ENCODE data around the gene LRRN4.

LRRN4 gene

DNA sequence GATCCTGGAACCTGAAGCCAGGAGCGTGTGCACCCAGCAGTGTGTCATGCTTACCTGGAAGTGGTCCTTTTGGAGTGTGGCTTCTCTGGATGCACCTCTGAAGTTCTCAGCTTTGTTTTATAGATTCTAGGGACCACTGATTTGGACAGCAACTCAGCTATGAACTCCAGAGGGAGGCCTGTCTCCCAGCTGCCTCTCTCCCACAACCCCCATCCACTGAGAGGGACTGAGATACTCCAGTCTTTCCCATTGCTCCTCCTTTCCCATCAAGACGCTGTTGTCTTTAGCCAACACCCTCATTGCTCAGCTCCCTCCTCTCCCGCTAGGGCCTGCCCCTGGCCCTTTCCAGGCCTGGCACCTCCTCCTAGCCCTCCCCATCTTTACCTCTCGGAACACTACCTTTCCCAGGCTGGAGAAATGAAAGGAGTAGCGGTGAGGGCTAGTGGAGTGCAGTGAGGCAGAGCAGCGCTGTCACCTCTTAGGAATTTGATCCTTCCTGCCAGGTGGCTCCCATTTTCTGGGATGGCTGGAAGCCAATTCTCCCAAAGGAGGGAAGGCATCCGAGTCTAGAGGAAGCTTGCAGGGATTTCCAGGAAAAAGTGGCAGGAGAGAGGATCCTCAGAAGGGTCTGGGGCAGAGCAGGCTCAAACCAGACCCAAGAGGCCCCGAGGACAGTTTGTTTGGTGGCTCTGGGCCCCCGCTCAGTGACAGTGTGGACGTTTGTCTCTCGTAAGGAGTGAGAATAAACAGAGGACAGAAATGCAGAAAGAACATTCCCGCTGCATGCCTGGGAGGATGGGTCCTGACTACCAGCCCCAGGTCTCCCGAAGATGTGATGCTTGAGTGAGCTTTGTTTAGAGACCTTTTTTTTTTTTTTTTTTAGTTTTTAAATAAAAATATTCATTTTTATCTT is at the start of gene LRRN4:
LRRN4 (minus strand) TSS at position 285 of the 913 bp plus-strand sequence. CDS start 1,261 bp downstream, outside the sequence.
- H3K27me3 Mint-ChIP-seq: peaks cover 74% of the 10 kb centered on the region
- no peak within 1 kb of the TSS for H3K27ac Mint-ChIP-seq
- no peak for ATAC-seq
- peak within 1 kb of the TSS; percentile 10 to 32 for H3K4me3 Mint-ChIP-seq
- no peaks in the 10 kb centered on the region for H3K9me3 Mint-ChIP-seq
- DNase-seq: no peak
- H3K4me1 Mint-ChIP-seq: peaks cover 12% of the 10 kb centered on the region

GRCh38 chr20:6103301-6103700 is 49.4 kb upstream of the LRRN4 start:
- ATAC-seq: no peak
- no peak overlapping the region for H3K4me3 Mint-ChIP-seq
- no peak for DNase-seq
- no peak overlapping the region for H3K27ac Mint-ChIP-seq
- H3K4me1 Mint-ChIP-seq: no peaks in the 10 kb centered on the region
- peaks cover 7% of the 10 kb centered on the region for H3K27me3 Mint-ChIP-seq
- no peaks in the 10 kb centered on the region for H3K9me3 Mint-ChIP-seq

GRCh38 chr20:6101346-6101745 is 47.5 kb upstream of the LRRN4 start:
- ATAC-seq (no peak), DNase-seq (no peak)
- Mint-ChIP-seq H3K4me1 (no peaks in the 10 kb centered on the region), H3K27me3 (peaks cover 4% of the 10 kb centered on the region), H3K27ac (no peak overlapping the region), H3K4me3 (no peak overlapping the region), H3K9me3 (no peaks in the 10 kb centered on the region)

- Mint-ChIP-seq H3K27ac (no peak overlapping the region), H3K9me3 (no peaks in the 10 kb centered on the region), H3K4me3 (no peak overlapping the region), H3K4me1 (no peaks in the 10 kb centered on the region), H3K27me3 (no peaks in the 10 kb centered on the region)
- DNase-seq (no peak), ATAC-seq (no peak)
These were observed 46.4 kb upstream of the LRRN4 start for GRCh38 chr20:6100246-6100645.

DNA sequence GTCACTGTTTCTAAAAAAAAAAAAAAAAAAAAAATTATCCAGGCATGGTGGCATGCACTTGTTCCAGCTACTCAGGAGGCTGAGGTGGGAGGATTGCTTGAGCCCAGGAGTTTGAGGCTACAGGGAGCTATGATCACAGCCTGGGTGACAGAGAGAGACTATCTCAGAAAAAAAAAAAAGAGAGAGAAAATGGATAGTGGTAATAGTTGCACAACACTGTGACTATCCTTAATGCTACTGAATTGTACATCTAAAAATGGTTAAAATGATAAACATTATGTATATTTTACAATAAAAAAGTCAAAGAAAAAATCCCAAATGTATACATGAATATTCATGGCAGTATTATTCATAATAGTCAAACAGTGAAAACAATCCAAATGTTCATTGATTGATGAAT is 46.0 kb upstream of the LRRN4 start:
- DNase-seq: no peak
- Mint-ChIP-seq H3K4me1 (no peaks in the 10 kb centered on the region), H3K4me3 (no peak overlapping the region), H3K9me3 (no peaks in the 10 kb centered on the region), H3K27me3 (no peaks in the 10 kb centered on the region), H3K27ac (no peak overlapping the region)
- no peak for ATAC-seq

- H3K9me3 Mint-ChIP-seq: no peaks in the 10 kb centered on the region
These were observed 41.5 kb upstream of the LRRN4 start for GRCh38 chr20:6095409-6095808.

DNA sequence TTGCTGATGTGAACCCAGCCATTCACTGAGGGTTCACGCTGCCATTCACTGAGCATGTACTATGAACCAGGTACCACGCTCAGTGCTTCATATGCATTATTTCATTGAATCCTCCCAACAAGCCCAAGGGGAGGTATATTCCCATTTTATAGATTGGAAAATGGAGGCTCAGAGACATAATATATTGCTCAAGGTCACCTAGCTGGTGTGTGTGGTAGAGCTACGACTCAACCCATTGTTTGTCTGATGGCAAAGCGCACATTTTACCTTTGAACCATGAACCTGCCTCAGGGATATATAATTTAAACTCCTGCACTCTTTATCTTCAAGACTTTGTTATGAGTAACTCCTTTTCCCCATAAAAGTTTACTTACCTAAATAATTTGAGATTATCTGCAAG is 40.7 kb upstream of the LRRN4 start:
- no peak for ATAC-seq

More at GRCh38 chr20:6095409-6095808, 41.5 kb upstream of the LRRN4 start:
- DNase-seq (no peak), ATAC-seq (no peak)
- Mint-ChIP-seq H3K4me3 (no peak overlapping the region), H3K4me1 (no peaks in the 10 kb centered on the region), H3K27me3 (peaks cover 10% of the 10 kb centered on the region), H3K27ac (no peak overlapping the region)

DNA sequence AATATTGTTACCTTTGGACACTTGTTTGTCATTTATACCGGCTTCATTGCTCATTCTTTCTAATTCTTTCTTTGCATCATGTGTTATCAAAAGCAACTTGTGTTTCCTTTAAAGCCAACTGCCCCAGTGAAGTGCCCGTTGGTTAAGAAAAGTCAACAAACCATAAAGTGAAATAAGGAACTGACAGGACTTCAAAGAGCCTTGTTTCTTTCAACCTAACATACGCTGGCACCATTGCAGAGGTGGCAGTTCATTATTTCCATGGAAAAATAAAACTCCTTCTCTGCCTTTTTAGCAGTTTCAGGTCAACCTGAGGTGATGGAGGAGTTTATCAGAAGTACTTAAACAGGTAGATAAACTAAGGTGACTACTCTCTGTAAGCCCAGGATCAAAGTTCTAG is 40.2 kb upstream of the LRRN4 start:
- no peak overlapping the region for H3K4me3 Mint-ChIP-seq
- H3K4me1 Mint-ChIP-seq: no peaks in the 10 kb centered on the region
- H3K27me3 Mint-ChIP-seq: peaks cover 19% of the 10 kb centered on the region
- H3K9me3 Mint-ChIP-seq: no peaks in the 10 kb centered on the region
- no peak overlapping the region for H3K27ac Mint-ChIP-seq
- DNase-seq (no peak), ATAC-seq (no peak)

More for the DNA sequence above, 40.7 kb upstream of the LRRN4 start:
- Mint-ChIP-seq H3K27me3 (peaks cover 17% of the 10 kb centered on the region), H3K4me1 (no peaks in the 10 kb centered on the region), H3K4me3 (no peak overlapping the region), H3K27ac (no peak overlapping the region), H3K9me3 (no peaks in the 10 kb centered on the region)
- DNase-seq: no peak

GRCh38 chr20:6091661-6092060 is 37.8 kb upstream of the LRRN4 start:
- DNase-seq (no peak), ATAC-seq (no peak)
- H3K4me1 Mint-ChIP-seq: no peaks in the 10 kb centered on the region
- H3K9me3 Mint-ChIP-seq: peaks cover 0 to 4% of the 10 kb centered on the region in 2 donors
- H3K27ac Mint-ChIP-seq: no peak overlapping the region
- H3K4me3 Mint-ChIP-seq: no peak overlapping the region
- peaks cover 27% of the 10 kb centered on the region for H3K27me3 Mint-ChIP-seq

DNA sequence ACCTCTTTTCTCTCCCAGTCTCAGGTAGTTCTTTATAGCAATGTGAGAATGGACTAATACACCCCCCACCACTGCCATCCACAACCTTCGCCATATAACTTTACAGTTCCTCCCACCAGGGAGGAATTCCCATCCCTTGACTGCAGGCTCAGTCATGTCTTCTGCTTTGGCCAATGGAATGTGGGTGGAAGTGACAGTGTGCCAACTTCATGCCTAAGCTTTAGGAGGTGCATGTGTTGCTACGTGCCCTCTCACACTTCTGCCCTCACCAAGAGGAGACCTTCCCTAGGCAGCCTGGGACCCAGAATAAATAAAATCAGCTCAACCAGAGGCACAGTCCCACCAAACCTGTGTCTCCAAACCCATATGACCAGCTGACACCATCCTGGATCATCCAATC is 33.0 kb upstream of the LRRN4 start:
- peaks cover 23% of the 10 kb centered on the region for H3K27me3 Mint-ChIP-seq
- DNase-seq (no peak), ATAC-seq (no peak)
- no peak overlapping the region for H3K4me3 Mint-ChIP-seq
- H3K27ac Mint-ChIP-seq: no peak overlapping the region
- peaks cover 0 to 9% of the 10 kb centered on the region in 2 donors for H3K9me3 Mint-ChIP-seq
- no peaks in the 10 kb centered on the region for H3K4me1 Mint-ChIP-seq

GRCh38 chr20:6083926-6084325 is 30.1 kb upstream of the LRRN4 start:
- Mint-ChIP-seq H3K4me1 (no peaks in the 10 kb centered on the region), H3K9me3 (peaks cover 0 to 9% of the 10 kb centered on the region in 2 donors), H3K27ac (no peak overlapping the region), H3K27me3 (peaks cover 14% of the 10 kb centered on the region), H3K4me3 (no peak overlapping the region)
- DNase-seq (no peak), ATAC-seq (no peak)

- Mint-ChIP-seq H3K27ac (no peak overlapping the region), H3K4me3 (no peak overlapping the region), H3K4me1 (no peaks in the 10 kb centered on the region), H3K9me3 (peaks cover 0 to under 1% of the 10 kb centered on the region in 2 donors), H3K27me3 (peaks cover 1% of the 10 kb centered on the region)
- DNase-seq: no peak
- no peak for ATAC-seq
These were observed 27.4 kb upstream of the LRRN4 start for GRCh38 chr20:6081236-6081635.

DNA sequence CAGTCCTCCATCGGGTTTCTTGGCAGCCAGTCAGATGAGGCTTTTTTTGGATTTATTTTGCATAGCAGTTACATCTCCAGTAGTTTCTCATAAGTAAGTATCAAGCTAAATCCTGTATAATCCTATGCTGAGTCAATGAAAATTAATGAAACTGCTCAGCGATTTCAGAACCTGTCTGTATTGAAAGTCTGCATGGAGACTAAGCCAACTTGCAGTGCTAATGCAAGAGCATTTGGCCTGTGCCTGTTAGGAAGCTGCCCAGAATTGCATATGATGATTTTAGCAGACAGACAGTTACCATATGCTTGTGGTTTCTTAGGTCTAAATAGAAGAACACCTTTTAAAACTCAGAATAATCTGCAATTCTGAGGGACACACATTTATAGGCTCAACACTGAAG is 25.2 kb upstream of the LRRN4 start:
- Mint-ChIP-seq H3K27me3 (no peaks in the 10 kb centered on the region), H3K9me3 (no peaks in the 10 kb centered on the region), H3K27ac (no peak overlapping the region), H3K4me3 (no peak overlapping the region), H3K4me1 (peaks cover 2% of the 10 kb centered on the region)
- DNase-seq (no peak), ATAC-seq (no peak)

GRCh38 chr20:6075428-6076219 is 21.8 kb upstream of the LRRN4 start:
- Mint-ChIP-seq H3K27me3 (no peaks in the 10 kb centered on the region), H3K4me3 (no peak overlapping the region), H3K9me3 (no peaks in the 10 kb centered on the region), H3K27ac (no peak overlapping the region), H3K4me1 (peaks cover 5% of the 10 kb centered on the region)
- DNase-seq (no peak), ATAC-seq (no peak)

DNA sequence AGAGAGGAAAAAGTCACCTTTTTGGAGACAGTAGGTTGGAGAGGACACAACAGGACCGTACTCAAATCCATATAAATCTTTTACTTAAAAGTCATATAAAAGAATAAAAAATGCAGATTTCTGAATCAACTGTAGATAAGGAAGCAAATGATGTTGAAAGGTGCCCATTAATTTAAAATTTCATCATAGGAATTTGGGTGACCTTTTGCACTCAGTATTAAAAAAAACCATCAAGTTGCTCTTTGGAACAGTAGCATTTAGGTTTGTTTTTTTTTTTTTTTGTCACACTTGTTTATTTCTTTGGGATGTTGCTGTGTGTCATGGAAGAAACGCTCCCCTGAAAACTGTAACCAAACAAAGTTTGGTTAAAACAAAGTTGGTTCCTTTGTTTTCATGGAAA is 20.9 kb upstream of the LRRN4 start:
- ATAC-seq: no peak
- Mint-ChIP-seq H3K4me3 (no peak overlapping the region), H3K27ac (no peak overlapping the region), H3K4me1 (peaks cover 5% of the 10 kb centered on the region), H3K27me3 (no peaks in the 10 kb centered on the region), H3K9me3 (no peaks in the 10 kb centered on the region)
- no peak for DNase-seq

DNA sequence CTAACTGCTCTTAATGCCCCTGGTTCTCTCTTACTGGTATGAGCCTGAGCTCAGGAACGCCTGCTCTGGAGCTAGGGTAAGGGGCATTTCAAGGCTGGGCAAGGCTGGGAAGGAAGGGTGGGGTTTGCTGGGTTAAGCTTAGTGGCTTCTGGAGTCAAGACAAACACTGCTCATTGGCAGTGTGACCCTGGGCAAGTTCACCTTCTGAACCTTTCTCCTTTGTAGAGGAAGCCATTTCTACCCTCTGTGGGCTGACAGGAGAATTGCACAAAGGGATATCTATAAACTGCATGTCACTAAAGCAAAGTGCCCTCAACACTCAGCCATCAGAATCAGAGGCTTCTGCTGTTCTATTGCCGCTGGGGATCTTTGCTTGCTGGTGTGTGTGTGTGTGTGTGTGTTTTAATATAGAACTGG is 20.3 kb upstream of the LRRN4 start:
- Mint-ChIP-seq H3K9me3 (no peaks in the 10 kb centered on the region), H3K27ac (no peak overlapping the region), H3K4me3 (no peak overlapping the region), H3K4me1 (peaks cover 5% of the 10 kb centered on the region), H3K27me3 (no peaks in the 10 kb centered on the region)
- ATAC-seq (peak; percentile 84), DNase-seq (no peak)
